Measurements from ENCODE around the gene NOP53.
"Not testable (repeated sequence)": the region's sequence is repeated elsewhere in the genome, so short reads cannot be mapped to it uniquely, and the experiment has no call there.

The NOP53 gene

DNA sequence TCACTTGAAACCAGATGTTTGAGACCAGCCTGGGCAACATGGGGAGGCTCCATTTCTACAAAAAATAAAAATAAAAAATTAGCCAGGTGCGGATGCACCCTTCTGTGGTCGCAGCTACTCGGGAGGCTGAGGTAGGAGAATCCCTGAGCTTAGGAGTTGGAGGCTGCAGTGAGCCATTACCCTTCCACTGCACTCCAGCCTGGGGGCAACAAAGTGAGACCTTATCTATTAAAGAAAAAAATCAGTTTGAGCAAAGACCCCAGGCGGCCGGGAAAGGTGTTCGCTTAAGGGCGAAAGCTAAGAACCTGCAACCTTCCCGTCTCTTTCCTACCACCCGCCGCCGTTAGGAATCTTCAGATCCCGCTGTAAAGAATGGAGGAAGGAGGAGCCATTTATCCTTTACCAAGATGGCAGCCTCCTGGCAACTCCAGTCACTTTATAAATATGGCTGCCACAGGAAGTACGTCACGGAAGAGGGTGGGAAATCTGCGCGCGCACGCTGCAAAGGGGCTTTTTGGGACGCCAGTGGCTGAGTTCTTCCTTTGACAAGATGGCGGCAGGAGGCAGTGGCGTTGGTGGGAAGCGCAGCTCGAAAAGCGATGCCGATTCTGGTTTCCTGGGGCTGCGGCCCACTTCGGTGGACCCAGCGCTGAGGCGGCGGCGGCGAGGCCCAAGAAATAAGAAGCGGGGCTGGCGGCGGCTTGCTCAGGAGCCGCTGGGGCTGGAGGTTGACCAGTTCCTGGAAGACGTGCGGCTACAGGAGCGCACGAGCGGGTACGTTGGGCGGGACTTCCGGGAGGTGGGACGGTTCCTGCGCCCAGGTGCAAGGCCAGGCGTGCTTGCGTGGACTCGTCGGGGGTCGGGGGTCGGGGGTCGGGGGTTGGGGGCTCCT is at the start of gene NOP53:
NOP53 (plus strand) TSS at position 537 of the 892 bp plus-strand sequence; CDS start at position 551, 14 bp downstream.
- DNase-seq: peak; percentile 98

DNA sequence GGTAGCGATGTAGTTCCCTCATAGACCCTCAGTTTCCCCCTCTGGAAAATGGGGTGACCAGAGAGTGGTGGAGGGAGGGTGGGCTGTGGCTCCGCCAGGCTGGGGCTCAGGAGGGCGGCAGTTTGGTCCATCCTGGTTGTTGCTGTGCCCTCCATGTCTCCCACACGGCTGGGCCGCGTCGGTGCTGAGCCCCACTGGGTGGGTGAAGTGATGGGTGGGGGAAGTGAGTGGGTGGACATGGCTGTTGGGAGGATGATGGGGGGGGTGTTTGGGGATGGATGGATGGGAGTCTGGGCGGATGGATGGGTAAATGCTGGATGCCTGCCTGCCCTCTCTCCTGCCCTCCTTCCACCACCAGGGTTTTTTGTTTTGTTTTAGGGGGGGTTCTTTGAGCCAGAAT is 48.7 kb upstream of the NOP53 start:
- no peak for DNase-seq

DNA sequence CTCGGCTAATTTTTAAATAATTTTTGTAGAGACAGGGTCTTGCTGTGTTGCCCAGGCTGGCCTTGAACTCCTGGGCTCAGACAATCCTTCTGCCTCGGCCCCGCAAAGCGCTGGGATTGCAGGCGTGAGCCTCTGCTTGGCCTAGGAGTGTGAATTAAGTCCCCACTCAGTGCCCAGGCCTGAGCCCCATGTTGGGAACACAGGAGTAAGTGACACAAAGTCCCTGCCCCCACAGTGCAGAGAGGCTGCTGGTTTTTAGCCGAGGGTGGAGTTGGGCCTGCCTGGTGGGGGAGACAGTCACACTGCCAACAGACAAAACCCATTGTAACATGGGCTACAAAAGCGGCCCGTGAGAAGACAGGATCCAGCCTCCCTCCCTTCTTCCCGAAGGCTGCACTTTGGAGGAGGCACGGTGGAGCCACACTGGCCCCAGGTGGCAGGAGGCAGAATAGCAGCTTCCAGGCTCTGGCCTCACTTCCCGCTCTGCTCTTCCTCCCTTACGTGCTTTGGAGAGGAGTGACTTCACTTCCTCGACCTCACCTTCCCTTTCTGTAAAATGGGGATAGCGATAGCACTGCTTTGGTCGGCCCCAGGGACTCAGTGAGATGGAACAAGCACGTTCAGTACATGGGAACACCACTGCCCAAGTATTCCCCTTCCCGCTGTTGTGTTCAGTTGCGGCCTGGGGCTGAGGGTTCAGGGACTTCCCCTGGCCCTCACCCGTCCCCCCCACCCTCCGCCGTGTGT is 47.3 kb upstream of the NOP53 start:
- DNase-seq: peak; percentile 81

- DNase-seq: no peak
Measured at GRCh38 chr19:47698631-47699359, 46.6 kb upstream of the NOP53 start.

GRCh38 chr19:47699360-47699917 is 45.9 kb upstream of the NOP53 start:
- peak; percentile 82 for DNase-seq

DNA sequence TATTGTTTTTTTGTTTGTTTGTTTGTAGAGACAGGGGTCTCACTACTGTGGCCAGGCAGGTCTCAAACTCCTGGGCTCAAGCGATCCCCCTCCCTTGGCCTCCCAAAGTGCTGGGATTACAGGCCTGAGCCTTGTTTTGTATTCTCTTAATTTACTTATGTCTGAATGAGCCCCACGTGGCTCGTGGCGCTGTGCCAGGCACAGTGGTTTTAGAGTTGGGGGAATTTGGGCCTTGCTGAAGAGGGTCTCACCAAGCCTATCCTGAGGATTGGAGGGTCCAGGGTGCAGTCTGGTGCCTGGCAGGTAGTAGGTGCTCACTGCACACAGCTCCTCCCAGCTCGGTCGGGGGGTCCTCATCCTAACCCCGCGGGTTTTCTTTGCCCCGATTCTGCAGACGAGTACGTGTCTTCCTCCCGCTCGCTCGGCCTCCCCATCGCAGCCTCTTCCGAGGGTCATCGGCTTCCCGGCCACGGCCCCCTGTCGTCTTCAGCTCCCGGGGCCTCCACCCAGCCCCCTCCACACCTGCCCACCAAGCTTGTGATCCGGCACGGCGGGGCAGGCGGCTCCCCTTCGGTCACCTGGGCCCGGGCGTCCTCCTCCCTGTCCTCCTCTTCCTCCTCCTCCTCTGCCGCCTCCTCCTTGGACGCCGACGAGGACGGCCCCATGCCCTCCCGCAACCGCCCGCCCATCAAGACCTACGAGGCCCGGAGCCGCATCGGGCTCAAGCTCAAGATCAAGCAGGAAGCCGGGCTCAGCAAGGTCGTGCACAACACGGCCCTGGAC is 44.2 kb upstream of the NOP53 start:
- no peak for DNase-seq

- DNase-seq: no peak
Measured at GRCh38 chr19:47701717-47702552, 43.4 kb upstream of the NOP53 start.

DNA sequence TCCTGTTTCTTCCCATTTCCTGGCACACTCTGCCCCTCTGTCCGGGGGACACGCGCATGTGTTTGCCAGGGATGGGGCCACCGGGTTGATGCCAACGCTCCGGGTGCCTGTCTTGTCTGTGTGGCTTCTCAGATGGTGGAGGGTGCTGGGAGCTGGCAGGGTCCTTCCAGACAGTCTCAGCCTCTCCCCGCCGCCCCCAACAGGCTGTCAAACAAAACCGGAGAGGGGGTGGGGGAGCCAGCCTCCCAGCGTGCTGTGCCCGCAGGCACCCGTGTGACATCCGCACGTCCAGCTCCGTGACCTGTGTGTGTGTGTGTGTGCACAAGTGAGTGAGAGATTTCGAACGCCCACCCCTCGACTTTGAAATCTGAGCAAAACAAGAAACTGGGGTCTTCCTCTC is 42.7 kb upstream of the NOP53 start:
- DNase-seq: no peak

GRCh38 chr19:47703301-47703700 is 42.0 kb upstream of the NOP53 start:
- no peak for DNase-seq

DNA sequence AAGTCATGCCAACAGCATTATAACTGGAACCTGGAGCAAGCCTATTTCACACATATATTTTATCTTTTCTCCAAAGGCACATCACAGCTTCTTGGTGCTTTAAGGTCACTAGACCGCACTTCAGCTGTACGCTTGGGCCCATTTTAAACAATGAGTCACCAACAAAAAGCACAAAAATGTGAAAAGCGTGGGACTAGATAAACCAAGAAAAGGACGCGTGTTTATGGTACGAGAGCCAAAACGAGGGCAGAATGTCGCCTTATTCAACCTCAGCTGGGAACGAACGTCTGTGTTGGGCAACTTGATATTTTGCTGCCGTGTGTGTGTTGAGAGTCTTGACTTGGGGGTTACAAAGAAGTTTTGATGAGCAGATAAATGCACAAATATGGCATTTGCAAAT is 41.3 kb upstream of the NOP53 start:
- DNase-seq: no peak

GRCh38 chr19:47704656-47705055 is 40.7 kb upstream of the NOP53 start:
- DNase-seq: no peak

GRCh38 chr19:47707135-47707925 is 38.0 kb upstream of the NOP53 start:
- peak; percentile 89 for DNase-seq

DNA sequence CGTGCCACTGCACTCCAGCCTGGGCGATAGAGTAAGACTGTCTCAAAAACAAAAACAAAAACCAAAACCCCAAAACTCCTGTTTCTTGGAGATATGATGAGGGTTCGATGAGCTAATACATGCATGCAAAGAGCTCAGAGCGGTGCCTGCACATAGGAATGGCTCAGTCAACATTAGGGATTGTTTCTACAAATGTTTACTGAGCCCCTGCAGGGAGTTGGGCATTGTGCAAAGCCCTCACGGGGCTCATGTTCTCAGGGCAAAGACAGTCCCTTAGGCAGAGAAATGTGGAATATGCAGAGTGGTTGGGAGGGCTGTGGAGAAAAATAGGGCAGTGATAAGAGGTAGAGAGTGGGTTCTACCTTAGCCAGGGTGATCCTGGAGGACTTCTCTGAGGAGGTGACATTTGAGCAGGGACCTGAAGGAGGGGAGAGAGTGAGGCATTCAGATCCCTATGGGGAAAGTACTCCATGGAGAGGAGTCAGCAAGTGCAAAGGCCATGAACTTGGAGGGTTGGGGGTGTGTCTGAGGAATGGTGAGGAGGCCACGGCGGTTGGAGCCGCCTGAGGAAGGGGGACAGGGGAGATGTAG is 33.6 kb upstream of the NOP53 start:
- no peak for DNase-seq

DNA sequence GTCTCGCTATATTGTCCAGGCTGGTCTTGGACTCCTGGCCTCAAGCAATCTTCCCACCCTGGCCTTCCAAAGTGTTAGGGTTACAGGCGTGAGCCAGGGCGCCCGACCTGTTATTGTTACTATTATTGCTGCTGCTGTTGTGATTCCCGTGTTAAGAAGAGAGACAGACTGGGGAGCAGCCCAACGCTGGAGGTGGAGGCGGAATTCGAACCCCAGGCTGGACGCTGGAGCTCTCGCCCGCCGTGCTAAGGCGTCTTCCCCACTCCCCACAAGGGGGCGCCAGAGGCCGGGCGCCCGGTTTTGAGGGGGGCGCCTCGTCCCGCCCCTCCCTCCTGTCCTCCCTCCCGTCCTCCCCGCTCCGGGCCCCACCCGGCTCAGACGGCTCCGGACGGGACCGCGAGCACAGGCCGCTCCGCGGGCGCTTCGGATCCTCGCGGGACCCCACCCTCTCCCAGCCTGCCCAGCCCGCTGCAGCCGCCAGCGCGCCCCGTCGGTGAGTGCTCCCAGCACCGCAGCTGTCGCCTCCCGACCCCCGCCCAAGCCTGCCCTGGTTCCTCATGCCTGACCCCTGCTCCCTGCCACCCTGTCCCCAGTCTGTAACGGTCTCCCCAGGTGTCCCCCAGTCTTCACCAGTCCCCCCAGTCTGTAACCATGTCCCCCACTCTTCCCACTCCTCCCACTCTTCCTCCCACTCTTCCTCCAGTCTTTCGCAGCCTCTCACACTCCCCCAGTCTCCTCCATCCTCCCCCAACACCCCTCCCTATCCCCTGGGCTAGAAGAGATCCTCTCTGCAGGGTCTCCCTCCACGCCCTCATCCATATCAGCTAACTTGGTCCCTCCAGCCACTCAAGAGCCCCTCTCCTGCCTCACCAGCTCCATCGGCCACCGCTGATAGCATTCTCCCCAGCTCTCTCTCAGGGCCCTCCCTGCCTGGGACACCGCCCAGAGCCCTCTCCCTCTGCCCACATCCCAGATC is 32.0 kb upstream of the NOP53 start, which contains the start of gene EHD2:
EHD2 (plus strand) TSS at position 377 of the 976 bp plus-strand sequence. CDS start 3,191 bp downstream, outside the sequence.
- DNase-seq: peak; percentile 78

GRCh38 chr19:47714339-47714738 is 31.0 kb upstream of the NOP53 start:
- DNase-seq: no peak

DNA sequence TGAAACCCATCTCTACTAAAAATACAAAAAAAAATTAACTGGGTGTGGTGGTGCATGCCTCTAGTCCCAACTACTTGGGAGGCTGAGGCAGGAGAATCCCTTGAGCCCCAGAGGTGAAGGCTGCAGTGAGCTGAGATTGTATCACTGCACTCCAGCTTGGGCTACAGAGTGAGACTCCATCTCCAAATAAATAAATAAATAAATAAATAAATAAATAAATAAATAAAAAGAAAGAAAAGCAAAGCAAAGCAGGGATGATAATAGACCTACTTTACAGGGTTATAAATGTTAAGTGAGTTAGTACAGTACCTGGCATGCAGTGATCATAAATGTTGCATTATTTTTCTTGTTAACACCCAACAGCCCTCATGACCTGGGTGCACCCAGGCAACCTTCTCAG is 30.5 kb upstream of the NOP53 start:
- DNase-seq: not testable (repeated sequence)

- no peak for DNase-seq
Measured at GRCh38 chr19:47716270-47716937, 28.9 kb upstream of the NOP53 start.

All from activated effector memory CD4-positive, alpha-beta T cell treated with anti-CD3 and anti-CD28 coated beads, Interleukin-2, amount 50 U/mL, for 16 hours (primary cell).